Activated CD8-positive, alpha-beta T cell treated with anti-CD3 and anti-CD28 coated beads for 36 hours (primary cell): ENCODE data around the gene PKD1. TPM values are rescaled to one million over a fixed set of nuclear protein-coding genes. Genes with fewer than 3 reads are reported as not detected.

Experiments
- ATAC-seq: fragments of 200-7000 bp; cut with Tn5 transposase; one replicate; pipeline ENCODE4 v1.10.0; 2021; ENCODE audit warnings: mild to moderate bottlenecking, moderate library complexity
- CTCF ChIA-PET: fragments of 350-600 bp; sonication (Branson Sonifier 250); formaldehyde crosslinking; loops from one replicate; lab custom pipeline; 2021; ENCODE audit warnings: antibody characterized with exemption; lab: Charles Lee
- POLR2A ChIA-PET: fragments of 350-600 bp; sonication (Branson Sonifier 250); formaldehyde crosslinking; loops from one replicate; lab custom pipeline; 2021; ENCODE audit warnings: antibody characterized with exemption; lab: Charles Lee
- DNase-seq: peaks from one replicate; pipeline ENCODE4 v3.0.0-alpha.2; 2020
- H3K27ac Mint-ChIP-seq: one replicate; pipeline ENCODE4 v1.8.0; 2021; ENCODE audit warnings: mild to moderate bottlenecking, mixed read lengths
- H3K27me3 Mint-ChIP-seq: one replicate; pipeline ENCODE4 v1.8.0; 2021; ENCODE audit warnings: mixed read lengths
- H3K36me3 Mint-ChIP-seq: one replicate; pipeline ENCODE4 v1.8.0; 2021; ENCODE audit warnings: low read depth, mixed read lengths
- H3K4me1 Mint-ChIP-seq: one replicate; pipeline ENCODE4 v1.8.0; 2021; ENCODE audit warnings: low read depth, mixed read lengths
- H3K4me3 Mint-ChIP-seq: one replicate; pipeline ENCODE4 v1.8.0; 2021; ENCODE audit warnings: mild to moderate bottlenecking, moderate library complexity, mixed read lengths
- H3K9me3 Mint-ChIP-seq: one replicate; pipeline ENCODE4 v1.8.0; 2021; ENCODE audit warnings: mixed read lengths
- CTCF ChIP-seq: fragments of 200-600 bp; IDR thresholded peaks from one replicate; pipeline ENCODE4 v1.8.0; 2022; ENCODE audit warnings: antibody characterized with exemption, mild to moderate bottlenecking
- intact Hi-C: fragments of 100-400 bp; cut with micrococcal nuclease; formaldehyde crosslinking; loops from one replicate; pipeline ENCODE4 v1.10.0; 2022
- total RNA-seq, 2 experiments: library from RNA; stranded (reverse); gene quantifications; one replicate each; pipeline ENCODE4 v1.2.3, GENCODE V29; 2021

Gene PKD1
- total RNA-seq, 2 experiments from 2014 or later, result 74.7 to 85.1 TPM

- H3K4me3 Mint-ChIP-seq, result no peak overlapping the region
- no peaks in the 10 kb centered on the region for H3K9me3 Mint-ChIP-seq
- H3K27me3 Mint-ChIP-seq, result no peaks in the 10 kb centered on the region
- intact Hi-C loops, result no loop called here
- H3K36me3 Mint-ChIP-seq, result peaks cover 18% of the 10 kb centered on the region
- CTCF ChIA-PET, result no interaction called here
- H3K4me1 Mint-ChIP-seq, result no peaks in the 10 kb centered on the region
- ATAC-seq, result no peak
- POLR2A ChIA-PET, result interaction anchor here (0.6 to 4.0 kb wide), 3 partner anchors 8 to 96 kb away, joined by 3 to 21 read pairs (median 5); partner anchors contain the start of gene TRAF7
- no peak for DNase-seq
- no peak for TF ChIP-seq CTCF
- H3K27ac Mint-ChIP-seq, result no peak overlapping the region
Observed at GRCh38 chr16:2174396-2175131, 38.9 kb upstream of the PKD1 start.

DNA sequence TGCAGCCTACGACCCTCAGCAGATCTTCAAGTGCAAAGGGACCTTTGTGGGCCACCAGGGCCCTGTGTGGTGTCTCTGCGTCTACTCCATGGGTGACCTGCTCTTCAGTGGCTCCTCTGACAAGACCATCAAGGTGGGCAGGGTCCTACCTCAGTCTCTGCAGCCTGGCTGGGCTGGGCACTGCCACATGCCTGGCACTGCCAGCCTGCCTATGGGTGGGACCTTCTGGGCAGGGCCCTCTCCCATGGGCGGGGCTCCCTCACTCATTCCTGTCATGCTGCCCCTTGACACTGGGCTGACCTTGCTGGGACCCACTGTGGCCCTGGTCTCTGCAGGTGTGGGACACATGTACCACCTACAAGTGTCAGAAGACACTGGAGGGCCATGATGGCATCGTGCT is 38.2 kb upstream of the PKD1 start:
- Mint-ChIP-seq H3K27ac (no peak overlapping the region), H3K4me3 (no peak overlapping the region), H3K36me3 (peaks cover 18% of the 10 kb centered on the region), H3K4me1 (no peaks in the 10 kb centered on the region), H3K27me3 (no peaks in the 10 kb centered on the region), H3K9me3 (no peaks in the 10 kb centered on the region)
- intact Hi-C loops, result no loop called here
- ATAC-seq (no peak), DNase-seq (no peak)
- ChIA-PET POLR2A (interaction anchor here (1.5 to 4.0 kb wide), 2 partner anchors 8 to 18 kb away, joined by 5 to 21 read pairs; partner anchors contain the start of gene TRAF7), CTCF (no interaction called here)
- no peak for TF ChIP-seq CTCF

DNA sequence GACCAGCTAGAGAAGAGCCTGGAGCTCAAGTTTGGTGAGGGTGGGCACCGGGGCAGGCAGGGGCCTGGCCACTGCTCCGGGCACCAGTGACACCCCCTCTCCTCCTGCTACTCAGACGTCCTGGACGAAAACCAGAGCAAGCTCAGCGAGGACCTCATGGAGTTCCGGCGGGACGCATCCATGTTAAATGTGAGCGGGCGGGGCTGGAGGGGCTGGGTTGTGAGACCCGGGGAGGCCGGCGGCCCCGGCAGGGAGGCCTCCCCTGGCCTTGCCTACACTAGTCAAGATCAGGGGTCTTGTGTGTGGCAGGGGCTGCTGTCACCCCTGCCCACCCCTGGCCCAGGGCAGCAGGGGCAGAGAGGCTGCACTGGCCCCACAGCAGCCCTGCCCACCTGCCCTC is 37.7 kb upstream of the PKD1 start:
- H3K9me3 Mint-ChIP-seq, result no peaks in the 10 kb centered on the region
- ChIA-PET CTCF (interaction anchor here (0.6 kb wide), 1 partner anchor 419 kb away, joined by 3 read pairs; no protein-coding TSS in a partner anchor), POLR2A (interaction anchor here (0.6 to 4.0 kb wide), 3 partner anchors 18 to 808 kb away, joined by 3 to 21 read pairs (median 3); partner anchors contain the start of gene TRAF7)
- no peak for DNase-seq
- H3K4me3 Mint-ChIP-seq, result no peak overlapping the region
- no peak for ATAC-seq
- no peaks in the 10 kb centered on the region for H3K27me3 Mint-ChIP-seq
- no peak for TF ChIP-seq CTCF
- peaks cover 18% of the 10 kb centered on the region for H3K36me3 Mint-ChIP-seq
- intact Hi-C loops, result no loop called here
- H3K4me1 Mint-ChIP-seq, result no peaks in the 10 kb centered on the region
- H3K27ac Mint-ChIP-seq, result no peak overlapping the region

DNA sequence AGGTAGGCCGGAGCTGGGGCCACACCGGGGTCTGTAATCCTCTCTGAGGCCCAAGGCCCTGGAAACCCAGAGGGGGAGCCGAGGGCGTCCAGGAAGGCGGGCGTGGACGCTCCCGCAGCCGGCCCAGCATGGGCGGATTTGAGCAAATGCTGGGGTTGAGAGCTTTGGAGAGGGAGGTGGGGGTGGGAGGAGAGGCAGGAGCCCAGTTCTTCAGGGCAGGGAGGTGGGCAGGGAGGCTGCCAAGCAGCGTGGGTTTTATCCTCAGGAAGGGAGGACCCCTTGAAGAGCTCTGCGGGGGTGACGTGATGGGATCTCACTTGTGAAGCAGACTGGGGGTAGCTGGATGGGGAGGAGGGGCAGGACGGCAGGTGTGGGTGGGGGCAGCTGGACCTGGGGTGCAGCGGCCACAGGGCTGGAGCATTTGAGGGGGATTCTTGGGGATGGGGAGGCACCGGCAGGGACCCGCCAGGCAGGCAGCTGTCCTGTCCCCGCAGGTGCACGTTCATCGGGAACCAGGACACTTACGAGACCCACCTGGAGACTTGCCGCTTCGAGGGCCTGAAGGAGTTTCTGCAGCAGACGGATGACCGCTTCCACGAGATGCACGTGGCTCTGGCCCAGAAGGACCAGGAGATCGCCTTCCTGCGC is 37.1 kb upstream of the PKD1 start:
- POLR2A ChIA-PET, result interaction anchor here (0.6 to 4.0 kb wide), 3 partner anchors 17 to 808 kb away, joined by 3 to 21 read pairs (median 3); partner anchors contain the start of gene TRAF7
- no peaks in the 10 kb centered on the region for H3K4me1 Mint-ChIP-seq
- intact Hi-C loops, result no loop called here
- no peaks in the 10 kb centered on the region for H3K27me3 Mint-ChIP-seq
- no peak overlapping the region for H3K4me3 Mint-ChIP-seq
- ATAC-seq (no peak), DNase-seq (no peak)
- H3K9me3 Mint-ChIP-seq, result no peaks in the 10 kb centered on the region
- peaks cover 22% of the 10 kb centered on the region for H3K36me3 Mint-ChIP-seq
- H3K27ac Mint-ChIP-seq, result no peak overlapping the region
- CTCF ChIA-PET, result interaction anchor here (0.6 kb wide), 1 partner anchor 420 kb away, joined by 3 read pairs; no protein-coding TSS in a partner anchor
- TF ChIP-seq CTCF, result no peak
